ENCODE data around the gene GRWD1. TPM values are rescaled to one million over a fixed set of nuclear protein-coding genes. Genes with fewer than 3 reads are reported as not detected.

Gene GRWD1
- total and polyA plus RNA-seq, 10 donors = 5.5 to 34.5 (median 25.4) TPM

DNA sequence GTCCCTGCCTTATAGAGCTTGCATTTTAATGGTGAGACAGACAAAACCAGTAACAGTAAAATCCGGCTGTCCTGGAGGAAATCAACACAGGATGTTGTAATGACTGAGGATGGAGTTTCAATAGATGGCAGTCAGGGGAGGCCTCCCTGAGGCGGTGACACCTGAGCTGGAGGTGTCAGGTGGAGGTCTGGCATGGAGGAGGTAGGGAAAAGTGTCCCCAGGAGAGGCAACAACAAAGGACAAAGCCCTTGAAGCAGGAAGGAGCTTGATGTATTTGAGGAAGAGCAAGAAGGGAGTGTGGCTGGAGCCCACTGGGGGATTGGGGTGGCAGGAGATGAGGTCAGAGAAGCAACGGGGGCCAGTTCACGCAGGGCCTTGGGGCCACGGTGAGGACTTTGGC lies 44.5 kb upstream of the GRWD1 start:
- TF ChIP-seq, protein P1, sequence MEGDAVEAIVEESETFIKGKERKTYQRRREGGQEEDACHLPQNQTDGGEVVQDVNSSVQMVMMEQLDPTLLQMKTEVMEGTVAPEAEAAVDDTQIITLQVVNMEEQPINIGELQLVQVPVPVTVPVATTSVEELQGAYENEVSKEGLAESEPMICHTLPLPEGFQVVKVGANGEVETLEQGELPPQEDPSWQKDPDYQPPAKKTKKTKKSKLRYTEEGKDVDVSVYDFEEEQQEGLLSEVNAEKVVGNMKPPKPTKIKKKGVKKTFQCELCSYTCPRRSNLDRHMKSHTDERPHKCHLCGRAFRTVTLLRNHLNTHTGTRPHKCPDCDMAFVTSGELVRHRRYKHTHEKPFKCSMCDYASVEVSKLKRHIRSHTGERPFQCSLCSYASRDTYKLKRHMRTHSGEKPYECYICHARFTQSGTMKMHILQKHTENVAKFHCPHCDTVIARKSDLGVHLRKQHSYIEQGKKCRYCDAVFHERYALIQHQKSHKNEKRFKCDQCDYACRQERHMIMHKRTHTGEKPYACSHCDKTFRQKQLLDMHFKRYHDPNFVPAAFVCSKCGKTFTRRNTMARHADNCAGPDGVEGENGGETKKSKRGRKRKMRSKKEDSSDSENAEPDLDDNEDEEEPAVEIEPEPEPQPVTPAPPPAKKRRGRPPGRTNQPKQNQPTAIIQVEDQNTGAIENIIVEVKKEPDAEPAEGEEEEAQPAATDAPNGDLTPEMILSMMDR (IDR thresholded peaks at IDR 0.05 in 8 of 11, conservative IDR thresholded peaks at IDR 0.05 in 3 of 11) = no peak
- TF ChIP-seq POLR2A (IDR thresholded peaks at IDR 0.05) (no peak), POLR2AphosphoS5 (IDR thresholded peaks at IDR 0.05) (no peak)
- no peaks in the 10 kb centered on the region for H3K36me3 ChIP-seq
- H3K9me3 ChIP-seq = peaks cover 0 to 9% (median 0%) of the 10 kb centered on the region in 8 donors
- H3K27me3 ChIP-seq (replicated peaks in 1 of 7) = peaks cover 0 to 37% (median 12%) of the 10 kb centered on the region in 7 donors
- no peak overlapping the region for H3K4me3 ChIP-seq
- DNase-seq = no peak
- intact Hi-C loops (cut with DNase I; ENCODE audit: low total_unique reads) = no loop called here
- H3K27ac ChIP-seq = no peak overlapping the region
- WGBS, 5 donors = 61 to 76% (median 67%) methylated on average over 5 of the region's 5 CpGs
- peaks cover 5 to 45% (median 16%) of the 10 kb centered on the region in 6 donors for H3K4me1 ChIP-seq

DNA sequence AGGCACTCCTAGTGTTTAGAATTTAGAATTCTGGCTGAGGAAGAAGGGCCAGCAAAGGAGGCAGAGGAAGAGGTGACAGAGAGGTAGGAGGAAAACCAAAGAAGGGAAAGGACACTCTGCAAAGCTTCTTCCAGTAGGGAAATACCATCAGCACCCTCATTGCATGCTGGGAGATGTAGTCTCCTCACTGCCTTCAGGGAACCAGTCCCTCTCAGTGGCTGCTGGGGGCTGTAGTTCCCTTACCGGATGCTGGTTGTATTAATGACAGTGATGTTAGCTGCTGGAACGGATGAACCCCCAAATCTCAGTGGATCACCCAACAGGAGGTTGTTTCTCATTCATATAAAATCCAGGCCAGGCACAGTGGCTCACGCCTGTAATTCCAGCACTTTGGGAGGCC lies 42.2 kb upstream of the GRWD1 start:
- Histone ChIP-seq H3K4me3 (no peak overlapping the region), H3K9me3 (peaks cover 0 to 9% (median 0%) of the 10 kb centered on the region in 8 donors), H3K27ac (peak overlapping the region in 3 of 8 donors; percentile 11 to 35 (median 29)), H3K4me1 (peaks cover 0 to 26% (median 5%) of the 10 kb centered on the region in 6 donors), H3K27me3 (replicated peaks in 1 of 7) (peaks cover 0 to 25% (median 0%) of the 10 kb centered on the region in 7 donors), H3K36me3 (no peaks in the 10 kb centered on the region)
- WGBS, 5 donors = 0 to 37% (median 30%) methylated on average over 2 to 3 of the region's 3 CpGs
- DNase-seq = peak; percentile 90
- TF ChIP-seq POLR2A (IDR thresholded peaks at IDR 0.05) (no peak), POLR2AphosphoS5 (IDR thresholded peaks at IDR 0.05) (no peak)
- TF ChIP-seq, protein P1 (IDR thresholded peaks at IDR 0.05 in 8 of 11, conservative IDR thresholded peaks at IDR 0.05 in 3 of 11) = no peak
- intact Hi-C loops (cut with DNase I; ENCODE audit: low total_unique reads) = no loop called here

DNA sequence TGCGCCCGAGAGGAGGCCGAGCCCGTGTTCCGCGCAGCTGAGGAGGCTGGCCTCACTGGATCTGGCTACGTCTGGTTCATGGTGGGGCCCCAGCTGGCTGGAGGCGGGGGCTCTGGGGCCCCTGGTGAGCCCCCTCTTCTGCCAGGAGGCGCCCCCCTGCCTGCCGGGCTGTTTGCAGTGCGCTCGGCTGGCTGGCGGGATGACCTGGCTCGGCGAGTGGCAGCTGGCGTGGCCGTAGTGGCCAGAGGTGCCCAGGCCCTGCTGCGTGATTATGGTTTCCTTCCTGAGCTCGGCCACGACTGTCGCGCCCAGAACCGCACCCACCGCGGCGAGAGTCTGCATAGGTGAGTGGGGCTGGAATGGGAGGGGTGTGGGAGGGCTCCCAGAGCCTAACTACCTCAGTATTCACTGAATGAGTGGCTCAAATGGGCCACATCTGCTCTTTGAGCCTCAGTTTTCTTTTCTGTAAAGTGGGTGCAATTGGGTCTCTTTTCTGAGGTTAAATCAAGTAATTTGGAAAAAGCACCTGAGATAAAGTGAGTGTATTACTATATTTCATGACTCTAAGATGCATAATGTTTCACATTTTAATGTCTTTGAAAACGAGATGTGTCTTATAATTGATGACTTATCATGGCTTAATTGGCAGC lies 40.6 kb upstream of the GRWD1 start:
- TF ChIP-seq, protein P1 (IDR thresholded peaks at IDR 0.05 in 8 of 11, conservative IDR thresholded peaks at IDR 0.05 in 3 of 11) = no peak
- no peak for TF ChIP-seq POLR2A (IDR thresholded peaks at IDR 0.05)
- no peak for TF ChIP-seq POLR2AphosphoS5 (IDR thresholded peaks at IDR 0.05)
- 85 to 91% (median 88%) methylated on average over 22 to 27 of the region's 27 CpGs for WGBS, 5 donors
- Histone ChIP-seq H3K4me3 (no peak overlapping the region), H3K4me1 (peaks cover 0 to 12% (median 3%) of the 10 kb centered on the region in 6 donors), H3K27me3 (replicated peaks in 1 of 7) (peaks cover 0 to 22% (median 0%) of the 10 kb centered on the region in 7 donors), H3K36me3 (no peaks in the 10 kb centered on the region), H3K27ac (no peak overlapping the region), H3K9me3 (peaks cover 0 to 5% (median 0%) of the 10 kb centered on the region in 8 donors)
- DNase-seq = no peak
- intact Hi-C loops (cut with DNase I; ENCODE audit: low total_unique reads) = no loop called here

DNA sequence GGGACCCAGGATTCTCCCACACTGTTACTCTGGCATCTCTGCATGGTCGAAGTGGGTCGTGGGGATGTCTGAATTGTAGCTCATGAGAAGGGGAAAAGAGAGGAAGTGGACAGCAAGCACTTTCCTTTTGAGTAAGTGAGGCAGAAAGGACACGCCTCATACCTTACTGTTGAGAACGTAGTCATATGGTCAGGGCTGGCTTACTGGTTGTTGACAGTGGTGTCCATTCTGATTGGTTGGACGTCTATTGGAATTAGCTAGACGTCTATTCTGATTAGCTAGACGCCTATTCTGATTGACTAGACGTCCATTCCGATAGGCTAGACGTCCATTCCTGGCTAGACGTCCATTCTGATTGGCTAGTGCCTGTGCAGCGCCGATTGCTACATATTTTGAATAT lies 39.9 kb upstream of the GRWD1 start:
- Histone ChIP-seq H3K27ac (no peak overlapping the region), H3K36me3 (no peaks in the 10 kb centered on the region), H3K4me1 (peaks cover 0 to 8% (median 2%) of the 10 kb centered on the region in 6 donors), H3K9me3 (peaks cover 0 to 5% (median 0%) of the 10 kb centered on the region in 8 donors), H3K27me3 (replicated peaks in 1 of 7) (peaks cover 0 to 22% (median 0%) of the 10 kb centered on the region in 7 donors), H3K4me3 (no peak overlapping the region)
- intact Hi-C loops (cut with DNase I; ENCODE audit: low total_unique reads) = no loop called here
- TF ChIP-seq POLR2AphosphoS5 (IDR thresholded peaks at IDR 0.05) (no peak), POLR2A (IDR thresholded peaks at IDR 0.05) (no peak)
- TF ChIP-seq, protein P1 (IDR thresholded peaks at IDR 0.05 in 8 of 11, conservative IDR thresholded peaks at IDR 0.05 in 3 of 11) = no peak
- 72 to 79% (median 76%) methylated on average over 13 of the region's 13 CpGs for WGBS, 5 donors
- DNase-seq = no peak
